Testis (tissue), 2 donors: ENCODE measurements around the gene FOXB1.

ENCODE experiments used
- CTCF ChIP-seq, 3 experiments: fragments of 450-650 bp in 2 of 3; fragments of 200-600 bp in 1 of 3; sonication (generic) in 1 of 3; IDR thresholded peaks; one replicate each; pipeline ENCODE4 v1.5.1; 2016 to 2019; ENCODE audit warnings: antibody characterized with exemption in 3 of 3, mild to moderate bottlenecking in 2 of 3, moderate library complexity in 1 of 3
- POLR2A ChIP-seq: fragments of 450-650 bp; IDR thresholded peaks from one replicate; pipeline ENCODE4 v1.6.1; 2017; ENCODE audit warnings: antibody characterized with exemption, mild to moderate bottlenecking, moderate library complexity

- TF ChIP-seq POLR2A: no peak
- TF ChIP-seq CTCF (IDR thresholded peaks at IDR 0.05): no peak
These were observed 43.6 kb downstream of the FOXB1 start for GRCh38 chr15:60047701-60048100.
